Heart right ventricle (tissue), 16 donors: ENCODE measurements around the gene IL27RA. TPM values are rescaled to one million over a fixed set of nuclear protein-coding genes. Genes with fewer than 3 reads are reported as not detected.
"Not testable (repeated sequence)": the region's sequence is repeated elsewhere in the genome, so short reads cannot be mapped to it uniquely, and the experiment has no call there.

ENCODE experiments used
- ATAC-seq, 8 donors: fragments of 200-7000 bp; cut with Tn5 transposase; one replicate each; pipeline ENCODE4 v1.9.1; 2020; ENCODE audit warnings: mild to moderate bottlenecking in 8 of 8, moderate library complexity in 8 of 8, moderate number of reproducible peaks in 1 of 8
- DNase-seq, 2 donors: peaks; one replicate each; pipeline ENCODE4 v3.0.0-alpha.2; 2020
- H3K27ac ChIP-seq, 10 donors: fragments of 200-600 bp; sonication (generic) in 2 of 10; one replicate each; pipeline versions ENCODE4 v1.5.0 to v1.8.0; 2020 to 2022; ENCODE audit warnings: mild to moderate bottlenecking in 3 of 10
- H3K27me3 ChIP-seq, 7 donors: fragments of 200-600 bp; one replicate each; pipeline ENCODE4 v1.8.0; 2021 to 2022; ENCODE audit warnings: mild to moderate bottlenecking in 2 of 7
- H3K36me3 ChIP-seq, 9 donors: fragments of 200-600 bp; sonication (generic) in 1 of 9; one replicate each; pipeline versions ENCODE4 v1.5.0 to v1.8.0; 2020 to 2022; ENCODE audit warnings: mild to moderate bottlenecking in 2 of 9
- H3K4me1 ChIP-seq, 9 donors: fragments of 200-600 bp; sonication (generic) in 1 of 9; one replicate each; pipeline versions ENCODE4 v1.5.0 to v1.8.0; 2020 to 2022; ENCODE audit warnings: mild to moderate bottlenecking in 4 of 9
- H3K4me3 ChIP-seq, 10 donors: fragments of 200-600 bp; sonication (generic) in 2 of 10; one replicate each; pipeline versions ENCODE4 v1.5.0 to v1.8.0; 2020 to 2022; ENCODE audit warnings: mild to moderate bottlenecking in 7 of 10, moderate library complexity in 2 of 10
- H3K9me3 ChIP-seq, 11 donors: fragments of 200-600 bp in 10 of 11; sonication (generic) in 2 of 11; one replicate each; pipeline versions ENCODE4 v1.5.0 to v1.8.0; 2013 to 2022; ENCODE audit warnings: mild to moderate bottlenecking in 2 of 11, control low read depth in 1 of 11, moderate library complexity in 1 of 11
- CTCF ChIP-seq, 9 donors: fragments of 200-600 bp; sonication (generic) in 2 of 9; IDR thresholded peaks; one replicate each; pipeline versions ENCODE4 v1.5.0 to v1.8.0; 2021 to 2022; ENCODE audit warnings: antibody characterized with exemption in 9 of 9, mild to moderate bottlenecking in 5 of 9, moderate library complexity in 1 of 9
- whole genome bisulfite sequencing, 2 donors: extraction: QIAGEN DNeasy Blood & Tissue Kit; methylation state at CpG; one replicate each; pipeline ENCODE4 v1.1.7; 2013; ENCODE audit warnings: inconsistent platforms in 1 of 2; 5-methylcytosine and 5-hydroxymethylcytosine counted together
- intact Hi-C, 10 donors: fragments of 100-400 bp; cut with DNase I; formaldehyde crosslinking; loops; one replicate each; pipeline versions ENCODE4 v1.11.1 to v1.14.2; 2022
- polyA plus RNA-seq, 2 donors: library from polyadenylated mRNA; stranded (reverse); fragments of 200-250 nt; gene quantifications; one replicate each; pipeline ENCODE4 v1.2.3, GENCODE V29; 2013
- total RNA-seq, 10 donors: library from RNA; stranded (reverse); fragmentation: NEBNext Ultra II Directional in 3 of 10; extraction: Animal tissue kit (Norgen Biotek cat#: 25700) in 3 of 10; gene quantifications; one replicate each; pipeline versions ENCODE4 v1.2.1 to v1.2.4, GENCODE V29; 2021 to 2023
- donor health status: Arrhythmogenic right ventricular cardiomyopathy.
- donor health status: ischemic (EF 13 %, LVEDD 7.1; RV severe dilation, severe dysfunction).
- donor health status: healthy with polysubstance abuse.
- donor health status: DM: no; HTN: yes; CAD: no.
- donor health status: DM: no; HTN: no; CAD: no.
- donor health status: ischemic (EF 25% LVEDD 6.9; RV normal size, moderate dysfunction).
- donor health status: ischemic (EF 25% LVEDD 5.7; RV mildly dilated, moderate dysfunction).
- donor health status: healthy.
- donor health status: DM: yes; HTN: yes; CAD: no.
- donor health status: Ischemic cardiomyopathy.
- donor health status: ischemic (EF 35%, LVEDD 5.7; RV mildly dilated, moderate dysfunction).
- donor health status: nonischemic (EF 11% LVEDD 7.7; RV severe dilation, severe dysfunction).
- donor health status: DM: yes; HTN: yes; CAD: no.
- donor health status: PGD.
- donor health status: ischemic (EF 29% LVEDD 5.4; RV normal size, mild dysfunction).
- donor health status: nonischemic (EF 23%, LVEDD 6.1; RV moderate dilation, normal function).

Gene IL27RA
- total and polyA plus RNA-seq, 12 donors, result 2.4 to 7.6 (median 4.1) TPM

GRCh38 chr19:14027856-14028450, 3.6 kb upstream of the IL27RA start, which contains the start of gene RLN3:
Gene RLN3, plus strand, starts transcription at chr19:14028148. Its CDS starts 57 bp downstream, at chr19:14028205.
- DNase-seq, result no peak
- intact Hi-C loops, result no loop called here
- no peak for TF ChIP-seq CTCF (IDR thresholded peaks at IDR 0.05)
- WGBS, 2 donors, result 49 to 57% methylated on average over 24 of the region's 24 CpGs
- H3K4me3 ChIP-seq, result no peak within 1 kb of the TSS
- peaks cover 0 to 39% (median 13%) of the 10 kb centered on the region in 9 donors for H3K4me1 ChIP-seq
- no peak for ATAC-seq
- H3K27ac ChIP-seq, result no peak within 1 kb of the TSS
- no peaks in the 10 kb centered on the region for H3K36me3 ChIP-seq
- peaks cover 0 to 5% (median 0%) of the 10 kb centered on the region in 7 donors for H3K27me3 ChIP-seq
- no peaks in the 10 kb centered on the region for H3K9me3 ChIP-seq

DNA sequence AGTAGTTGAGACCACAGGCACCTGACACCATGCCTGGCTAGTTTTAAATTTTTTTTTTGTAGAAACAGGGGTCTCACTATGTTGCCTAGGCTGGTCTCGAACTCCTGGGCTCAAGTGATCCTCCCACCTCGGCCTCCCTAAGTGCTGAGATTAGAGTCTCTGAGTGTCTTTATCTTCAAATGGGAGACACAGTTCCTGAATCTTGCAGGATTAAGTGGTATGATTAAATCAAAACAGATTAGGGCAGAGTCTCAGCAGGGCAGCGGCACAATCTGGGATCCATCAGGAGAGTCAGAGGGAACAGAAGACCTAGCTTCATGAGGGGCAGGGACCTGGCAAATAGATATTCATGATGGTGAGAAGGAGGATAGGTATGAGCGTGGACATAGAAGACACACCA, 2.7 kb upstream of the IL27RA start:
- ATAC-seq (no peak), DNase-seq (no peak)
- no peak for TF ChIP-seq CTCF (IDR thresholded peaks at IDR 0.05)
- Histone ChIP-seq H3K27ac (no peak overlapping the region), H3K4me3 (no peak overlapping the region), H3K9me3 (no peaks in the 10 kb centered on the region), H3K27me3 (peaks cover 0 to 5% (median 0%) of the 10 kb centered on the region in 7 donors), H3K4me1 (peaks cover 0 to 35% (median 13%) of the 10 kb centered on the region in 9 donors), H3K36me3 (no peaks in the 10 kb centered on the region)
- 62 to 67% methylated on average over 4 of the region's 4 CpGs for WGBS, 2 donors
- intact Hi-C loops, result no loop called here

GRCh38 chr19:14030997-14031718, 404 bp upstream of the IL27RA start:
- TF ChIP-seq CTCF (IDR thresholded peaks at IDR 0.05), result no peak
- Histone ChIP-seq H3K27me3 (peaks cover 0 to 5% (median 0%) of the 10 kb centered on the region in 7 donors), H3K4me1 (peaks cover 0 to 28% (median 18%) of the 10 kb centered on the region in 9 donors), H3K36me3 (no peaks in the 10 kb centered on the region), H3K27ac (peak overlapping the region; percentile 79 to 96 (median 92)), H3K9me3 (no peaks in the 10 kb centered on the region), H3K4me3 (peak overlapping the region; percentile 61 to 80 (median 74))
- intact Hi-C loops, result loop anchor here in 3 of 10 donors (5.0 to 10.0 kb wide), 3 partner anchors 76 to 149 kb away; partner anchors contain the start of gene DCAF15 (in 1 of the 3)
- DNase-seq (no peak), ATAC-seq (peak in 2 of 8 donors; percentile 1 to 16)
- 21 to 38% methylated on average over 14 to 20 of the region's 20 CpGs for WGBS, 2 donors

DNA sequence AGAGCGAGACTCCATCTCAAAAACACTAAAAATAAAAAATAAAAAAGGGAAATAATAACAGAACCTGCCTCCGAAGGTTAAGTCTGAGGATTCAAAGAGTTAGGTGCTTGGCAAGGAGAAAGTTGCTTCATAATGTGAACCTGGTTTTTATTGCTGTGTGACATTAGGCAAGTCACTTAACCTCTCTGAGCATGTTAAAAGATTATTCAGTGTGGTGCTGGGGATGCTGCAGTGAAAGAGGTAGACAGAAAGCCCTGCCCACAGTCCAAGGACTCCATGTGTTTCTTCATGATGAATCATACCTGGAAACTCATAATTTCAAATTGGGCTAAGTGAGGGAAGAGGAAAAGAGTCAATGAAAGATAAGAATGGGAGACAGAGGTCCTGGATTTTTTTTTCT, 2.4 kb downstream of the IL27RA start:
- H3K4me3 ChIP-seq, result no peak overlapping the region
- ATAC-seq, result no peak
- no peak overlapping the region for H3K27ac ChIP-seq
- no peak for TF ChIP-seq CTCF (IDR thresholded peaks at IDR 0.05)
- H3K9me3 ChIP-seq, result no peaks in the 10 kb centered on the region
- peaks cover 0 to 24% (median 0%) of the 10 kb centered on the region in 9 donors for H3K36me3 ChIP-seq
- peaks cover 0 to 5% (median 0%) of the 10 kb centered on the region in 7 donors for H3K27me3 ChIP-seq
- H3K4me1 ChIP-seq, result peaks cover 0 to 33% (median 18%) of the 10 kb centered on the region in 9 donors
- no peak for DNase-seq
- intact Hi-C loops, result loop anchor here in 3 of 10 donors (5.0 to 10.0 kb wide), 3 partner anchors 79 to 152 kb away; partner anchors contain the start of gene DCAF15 (in 1 of the 3)
- 96 to 99% methylated on average over 2 of the region's 2 CpGs for WGBS, 2 donors

DNA sequence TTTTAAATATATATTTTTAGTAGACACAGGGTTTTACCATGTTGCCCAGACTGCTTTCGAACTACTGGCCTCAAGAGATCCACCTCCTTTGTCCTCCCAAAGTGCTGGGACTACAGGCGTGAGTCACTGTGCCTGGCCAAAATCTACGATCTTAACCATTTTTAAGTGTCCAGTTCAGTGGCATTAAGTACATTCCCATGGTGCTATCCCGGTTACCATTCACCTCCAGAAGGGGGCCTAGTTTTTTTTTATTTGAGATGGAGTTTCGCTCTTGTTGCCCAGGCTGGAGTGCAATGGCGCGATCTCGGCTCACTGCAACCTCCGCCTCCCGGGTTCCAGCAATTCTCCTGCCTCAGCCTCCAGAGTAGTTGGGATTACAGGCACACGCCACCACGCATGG, 3.6 kb downstream of the IL27RA start:
- not testable (repeated sequence) for ATAC-seq, DNase-seq, H3K27me3 ChIP-seq, H3K9me3 ChIP-seq, H3K4me3 ChIP-seq
- intact Hi-C loops, result loop anchor here in 2 of 10 donors (10.0 kb wide), 2 partner anchors 80 to 150 kb away; partner anchors contain the start of gene DCAF15 (in 1 of the 2)
- peaks cover 0 to 36% (median 0%) of the 10 kb centered on the region in 9 donors for H3K36me3 ChIP-seq
- H3K27ac ChIP-seq, result peak overlapping the region in 6 of 10 donors; percentile 16 to 60 (median 42)
- WGBS, 2 donors, result 92% methylated on average over 12 of the region's 12 CpGs
- peaks cover 0 to 33% (median 18%) of the 10 kb centered on the region in 9 donors for H3K4me1 ChIP-seq
